HG03432 (cell line): Measurements from ENCODE around the gene MTAP.
A peak's percentile ranks its signal among the peaks of the same experiment; 100 is the strongest.
"Not testable (repeated sequence)": the region's sequence is repeated elsewhere in the genome, so short reads cannot be mapped to it uniquely, and the experiment has no call there.

ENCODE experiments used
- ATAC-seq: cut with Tn5 transposase; IDR thresholded peaks from one replicate; pipeline ENCODE4 v1.9.1; 2021; ENCODE audit warnings: mild to moderate bottlenecking, moderate library complexity; ENCODE audit not compliant: unreplicated experiment

Gene MTAP

GRCh38 chr9:21906213-21906612, 103.8 kb downstream of the MTAP start:
- ATAC-seq, result no peak

- no peak for ATAC-seq
Observed at GRCh38 chr9:21906881-21907280, 104.4 kb downstream of the MTAP start.

DNA sequence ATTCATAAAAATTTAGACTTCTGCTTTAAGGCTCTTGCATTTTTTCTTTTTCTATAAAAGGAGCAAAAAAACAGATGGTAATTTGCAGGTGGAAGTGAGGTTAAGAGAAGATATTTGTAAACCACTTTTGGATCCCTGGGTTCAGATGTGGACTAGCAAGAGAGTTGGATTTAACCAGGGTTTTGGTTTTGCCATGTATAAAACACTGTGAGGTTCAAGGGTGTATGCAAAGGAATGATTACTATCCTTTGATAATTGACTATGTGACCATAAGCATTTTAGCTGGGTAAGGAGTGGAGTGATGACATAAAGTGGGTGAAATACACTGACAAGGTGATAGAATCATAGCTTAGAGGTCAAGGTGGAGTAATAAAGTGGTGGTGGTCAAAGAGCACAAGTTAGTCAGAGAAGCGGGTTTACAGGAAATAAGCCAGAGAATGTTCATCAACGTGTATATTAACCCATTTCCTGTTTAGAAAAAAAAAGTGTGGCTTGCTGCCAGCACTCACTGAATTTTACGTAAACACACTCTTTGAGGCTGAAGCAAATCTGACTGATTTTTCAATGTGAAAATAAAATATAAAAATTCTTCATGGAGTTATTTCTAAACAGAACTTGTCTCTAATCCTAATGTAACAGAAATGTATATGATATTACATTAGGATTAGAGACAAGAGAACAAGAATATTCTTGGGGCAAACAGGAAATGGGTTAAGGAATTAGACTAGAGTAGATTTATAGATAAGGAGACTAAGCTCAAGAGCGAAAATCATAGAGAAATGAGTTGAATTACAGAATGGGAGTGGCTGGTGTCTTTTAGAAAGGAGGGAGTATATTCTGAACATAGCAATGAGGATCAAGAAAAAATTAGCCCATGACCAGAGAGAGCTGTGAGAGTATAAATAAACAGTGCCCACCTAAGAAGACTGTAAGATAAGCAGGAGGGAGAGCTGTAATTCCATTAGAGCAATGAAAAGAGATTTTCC, 117.2 kb downstream of the MTAP start:
- ATAC-seq, result peak; percentile 88

GRCh38 chr9:21923694-21924093, 121.3 kb downstream of the MTAP start:
- ATAC-seq, result no peak

GRCh38 chr9:21927752-21928151, 125.3 kb downstream of the MTAP start:
- no peak for ATAC-seq

- ATAC-seq, result no peak
Observed at GRCh38 chr9:21931428-21931827, 129.0 kb downstream of the MTAP start.

GRCh38 chr9:21933281-21933680, 130.8 kb downstream of the MTAP start:
- ATAC-seq, result no peak

GRCh38 chr9:21933865-21934264, 131.4 kb downstream of the MTAP start:
- no peak for ATAC-seq

DNA sequence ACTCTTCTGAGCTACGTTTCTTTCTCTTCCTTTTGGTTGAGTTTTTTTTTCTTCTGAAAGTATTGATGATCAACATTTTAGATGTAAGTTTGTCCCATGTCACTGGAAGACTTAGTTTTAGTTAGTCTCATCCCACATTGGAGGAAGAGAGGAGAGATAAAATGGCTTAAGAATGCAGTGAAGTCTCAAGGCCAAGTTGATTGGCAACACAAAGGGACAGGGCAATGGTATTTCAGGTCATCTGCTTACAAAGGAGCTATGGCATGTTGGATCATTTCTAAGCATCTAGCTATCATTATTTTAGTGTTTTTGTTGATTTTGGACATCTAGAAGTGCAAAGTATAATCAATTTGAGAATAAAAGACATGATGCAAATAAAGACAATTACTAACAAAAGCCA, 133.2 kb downstream of the MTAP start:
- ATAC-seq, result no peak

DNA sequence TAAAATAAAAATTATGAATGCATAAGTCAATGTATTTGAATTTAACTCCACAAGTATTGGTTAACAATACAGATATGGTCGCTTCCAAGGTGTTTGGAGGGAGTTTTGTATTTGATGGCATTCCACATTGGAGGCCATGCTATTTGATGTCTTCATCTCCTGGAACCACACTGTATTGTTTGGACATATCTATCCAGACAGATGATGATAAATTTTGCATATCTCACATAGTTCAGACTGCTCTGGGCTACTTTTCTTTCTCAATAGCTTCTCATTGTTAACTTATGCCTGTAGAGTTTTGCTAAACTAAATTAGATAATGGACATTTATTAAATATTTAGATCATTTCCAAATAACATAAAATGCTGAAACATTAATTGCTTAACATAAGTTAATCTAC, 133.7 kb downstream of the MTAP start:
- no peak for ATAC-seq

GRCh38 chr9:21941337-21941995, 139.0 kb downstream of the MTAP start:
- ATAC-seq, result no peak

- no peak for ATAC-seq
Observed at GRCh38 chr9:21943464-21943863, 141.0 kb downstream of the MTAP start.

DNA sequence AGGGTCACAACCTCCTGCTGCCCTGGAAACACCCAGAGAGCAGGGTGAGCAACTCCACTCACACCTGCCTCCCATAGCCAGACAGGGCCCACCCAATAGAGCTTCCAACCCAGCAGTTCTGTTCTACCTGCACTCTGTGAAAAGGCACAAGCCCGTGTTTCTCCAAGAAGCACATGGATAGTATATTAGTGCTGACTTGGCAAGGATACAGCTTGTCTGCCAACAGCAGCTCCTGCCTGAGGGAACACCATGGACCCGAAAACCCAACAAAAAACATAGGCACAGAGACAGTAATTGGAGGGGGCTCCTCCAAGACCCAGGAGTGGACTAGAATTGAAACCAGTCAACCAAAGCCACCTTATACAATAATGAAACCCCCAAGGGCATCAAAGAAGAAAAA, 143.2 kb downstream of the MTAP start:
- ATAC-seq, result no peak

DNA sequence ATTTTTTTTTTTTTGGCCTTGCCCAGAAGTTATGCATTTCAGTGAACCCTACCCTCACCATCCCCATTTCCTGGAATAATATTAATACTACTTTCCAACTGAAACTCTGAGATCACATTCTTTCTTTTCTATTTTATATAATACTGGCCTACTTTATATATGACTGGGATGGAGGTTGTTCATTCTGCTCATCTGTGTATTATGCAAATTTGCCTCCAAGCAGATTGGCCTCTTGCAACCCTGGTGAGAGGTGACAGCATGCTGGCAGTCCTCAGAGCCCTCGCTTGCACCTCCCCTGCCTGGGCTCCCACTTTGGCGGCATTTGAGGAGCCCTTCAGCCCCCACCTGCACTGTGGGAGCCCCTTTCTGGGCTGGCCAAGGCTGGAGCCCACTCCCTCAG, 156.4 kb downstream of the MTAP start:
- ATAC-seq, result no peak

GRCh38 chr9:21959268-21959667, 156.8 kb downstream of the MTAP start:
- ATAC-seq, result not testable (repeated sequence)

DNA sequence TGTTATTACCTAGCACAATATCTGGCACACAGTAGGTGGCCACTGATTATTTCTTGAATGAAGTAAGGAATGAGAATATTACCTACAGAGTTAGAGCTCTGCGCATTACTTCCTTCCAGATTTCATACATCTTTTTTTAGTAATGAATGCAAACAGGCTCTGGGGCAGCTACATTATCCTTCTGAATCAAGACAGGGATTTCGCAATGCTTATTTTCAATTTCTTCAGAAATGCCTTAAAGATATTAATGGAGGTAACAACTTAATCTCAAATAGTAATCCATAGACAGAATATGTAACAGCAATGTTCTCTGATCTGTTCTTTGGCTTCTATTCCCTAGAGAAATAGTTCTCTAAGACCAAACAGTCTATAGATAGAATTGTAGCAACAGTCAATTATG, 159.1 kb downstream of the MTAP start:
- ATAC-seq, result no peak

- ATAC-seq, result peak; percentile 58
Observed at GRCh38 chr9:21964925-21965385, 162.5 kb downstream of the MTAP start.

- ATAC-seq, result peak; percentile 94
Observed at GRCh38 chr9:21965401-21965951, 163.0 kb downstream of the MTAP start.

DNA sequence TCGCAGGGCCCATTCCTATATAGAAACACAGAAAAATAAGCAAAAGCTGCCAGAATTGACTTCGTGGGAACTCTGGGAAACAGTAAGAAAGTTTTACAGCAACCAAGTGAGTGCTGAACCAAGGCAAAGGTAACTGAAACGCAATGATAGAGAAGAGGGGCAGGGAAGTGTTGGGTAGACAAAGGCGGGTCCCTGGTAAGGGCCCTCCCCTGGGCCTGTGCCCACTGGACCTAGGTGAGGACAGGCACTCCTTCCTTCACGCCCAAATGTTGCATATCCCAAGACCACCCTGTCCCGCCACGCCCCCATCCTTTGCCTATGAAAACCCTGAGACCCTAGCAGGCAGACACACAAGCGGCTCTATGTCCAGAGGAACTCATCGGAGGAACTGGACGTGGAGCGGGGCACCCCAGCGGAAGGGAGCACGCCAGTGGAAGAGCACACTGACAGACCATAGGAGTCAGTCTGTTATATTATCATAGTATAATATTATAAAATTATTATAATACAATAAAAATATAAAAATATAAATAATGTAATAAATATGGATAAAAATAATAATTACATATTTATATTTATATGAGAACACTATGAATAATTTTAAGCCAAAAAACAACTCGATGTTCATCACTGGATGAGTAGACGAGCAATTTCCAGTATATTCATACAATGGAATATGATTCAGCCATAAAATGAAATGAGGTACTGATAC, 163.9 kb downstream of the MTAP start:
- no peak for ATAC-seq

- no peak for ATAC-seq
Observed at GRCh38 chr9:21967169-21967568, 164.7 kb downstream of the MTAP start.

DNA sequence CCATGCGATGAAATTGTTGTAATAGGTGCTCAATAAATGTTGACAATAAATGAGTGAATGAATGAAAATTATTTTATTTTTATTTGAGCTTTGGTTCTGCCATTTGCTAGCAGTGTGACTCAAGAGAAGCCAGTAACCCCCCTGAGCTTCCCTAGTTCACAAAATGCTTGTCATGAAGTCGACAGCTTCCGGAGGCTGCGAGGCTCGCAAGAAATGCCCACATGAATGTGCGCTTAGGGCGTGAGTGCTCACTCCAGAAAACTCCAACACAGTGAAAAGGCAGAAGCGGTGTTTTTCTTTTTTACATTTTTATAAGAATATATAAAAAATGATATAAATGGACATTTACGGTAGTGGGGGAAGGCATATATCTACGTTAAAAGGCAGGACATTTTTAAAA, 165.3 kb downstream of the MTAP start:
- ATAC-seq, result no peak
